Fibroblast of villous mesenchyme (primary cell): ENCODE data around the gene BST1. TPM values are rescaled to one million over a fixed set of nuclear protein-coding genes. Genes with fewer than 3 reads are reported as not detected.

ENCODE experiments used
- DNase-seq: peaks from one replicate; pipeline ENCODE4 v3.0.0-alpha.2; 2010; ENCODE audit warnings: low read depth
- H3K4me3 ChIP-seq: 2 replicates; pipeline ENCODE4 v1.5.1; 2011; ENCODE audit warnings: low read depth, mild to moderate bottlenecking, low read length
- CTCF ChIP-seq: IDR thresholded peaks from 2 replicates; pipeline ENCODE4 v1.5.1; 2012; ENCODE audit warnings: low read depth, mild to moderate bottlenecking, low read length; ENCODE audit not compliant: insufficient read depth
- total RNA-seq: library from RNA; depleted of rRNA; stranded (reverse); fragments of >200 nt; gene quantifications from 2 replicates; pipeline ENCODE4 v1.2.3, GENCODE V29; 2012

The BST1 gene
- total RNA-seq, 1 donor: 19.9 TPM

- TF ChIP-seq CTCF: no peak
- no peak overlapping the region for H3K4me3 ChIP-seq
- DNase-seq: no peak
Observed at GRCh38 chr4:15774020-15774420, 71.2 kb downstream of the BST1 start.

DNA sequence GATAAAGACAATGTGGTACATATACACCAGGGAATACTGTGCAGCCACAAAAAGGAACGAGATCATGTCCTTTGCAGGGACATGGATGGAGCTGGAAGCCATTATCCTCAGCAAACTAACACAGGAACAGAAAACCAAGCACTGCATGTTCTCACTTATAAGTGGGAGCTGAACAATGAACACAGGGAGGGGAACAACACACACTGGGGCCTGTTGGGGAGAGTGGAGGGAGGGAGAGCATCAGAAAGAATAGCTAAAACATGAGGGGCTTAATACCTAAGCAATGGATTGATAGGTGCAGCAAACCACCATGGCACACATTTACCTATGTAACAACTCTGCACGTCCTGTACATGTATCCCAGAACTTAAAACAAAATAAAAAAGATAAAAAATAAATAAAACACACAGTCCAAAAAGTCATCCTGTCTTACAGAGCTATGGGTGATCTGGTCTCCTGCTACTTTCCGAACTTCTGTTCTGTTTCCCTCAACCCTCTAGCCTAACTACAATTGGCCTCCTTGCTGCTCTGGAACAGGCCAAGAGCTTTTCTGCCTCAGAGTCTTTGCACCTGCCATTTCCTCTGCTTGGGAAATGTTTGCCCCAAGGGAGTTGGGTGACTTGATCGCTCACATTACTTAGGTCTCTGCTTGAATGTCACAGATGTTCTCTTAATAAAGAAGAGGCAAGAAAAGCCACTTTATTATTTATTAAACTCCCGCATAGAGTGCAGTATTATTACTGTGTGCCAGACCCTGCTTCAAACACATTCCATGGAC lies 74.2 kb downstream of the BST1 start:
- TF ChIP-seq CTCF: no peak
- H3K4me3 ChIP-seq: no peak overlapping the region
- no peak for DNase-seq

DNA sequence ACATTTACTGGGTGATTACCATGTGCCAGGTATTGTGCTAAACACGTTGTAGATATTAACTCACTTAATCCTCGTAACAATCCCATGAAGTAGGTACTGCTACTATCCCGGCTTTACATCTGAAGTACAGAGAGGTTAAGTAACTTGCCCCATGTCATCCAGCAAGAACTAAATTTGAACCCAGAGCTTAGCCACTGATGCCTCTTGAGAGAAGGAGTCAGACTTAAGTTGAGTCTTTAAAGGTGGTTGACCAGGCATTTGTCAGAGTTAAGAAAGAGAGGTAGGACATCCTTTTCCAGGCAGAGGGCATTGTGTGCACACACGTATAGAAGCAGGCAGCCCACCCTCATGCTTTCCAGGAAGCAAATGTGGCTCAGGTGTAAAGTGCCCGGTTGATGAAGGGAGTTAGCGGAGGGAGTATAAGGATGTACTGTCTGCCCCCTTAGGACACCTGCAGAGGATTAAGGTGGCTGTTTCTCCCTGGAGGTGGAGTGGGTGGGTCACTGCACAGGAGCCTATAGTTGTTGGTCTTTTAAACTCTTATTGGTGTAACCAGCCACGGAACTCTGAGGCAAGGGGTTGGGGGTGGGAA lies 74.9 kb downstream of the BST1 start:
- no peak for TF ChIP-seq CTCF

GRCh38 chr4:15778289-15779241 lies 75.7 kb downstream of the BST1 start, which contains the start of gene CD38:
CD38 (plus strand) TSS chr4:15778328; CDS start chr4:15778415, 87 bp downstream.
- H3K4me3 ChIP-seq: peak within 1 kb of the TSS; percentile 58
- peak; percentile 34 for DNase-seq
- TF ChIP-seq CTCF: no peak

More for the DNA sequence above, 74.9 kb downstream of the BST1 start:
- no peak for DNase-seq
- no peak overlapping the region for H3K4me3 ChIP-seq

DNA sequence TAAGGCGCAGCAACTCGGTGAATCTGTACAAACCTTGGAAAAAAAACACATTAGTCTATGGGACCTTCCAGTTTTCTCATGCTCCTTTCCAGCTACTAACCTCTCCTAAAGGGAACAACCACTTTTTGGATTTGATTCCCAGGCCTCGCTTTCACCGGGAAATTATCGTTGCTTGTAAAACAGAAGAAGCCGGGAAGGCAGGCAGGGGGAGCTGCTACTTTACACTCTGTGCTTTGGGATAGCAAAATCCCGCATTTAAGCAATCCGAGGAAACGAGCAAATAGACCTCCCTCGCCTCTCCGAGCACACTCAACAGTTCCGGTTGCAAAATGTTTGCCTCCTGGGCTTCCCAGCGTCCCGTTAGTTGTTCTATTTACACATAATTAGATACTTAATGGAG lies 76.4 kb downstream of the BST1 start:
- DNase-seq: peak; percentile 83
- TF ChIP-seq CTCF: peak; percentile 55

GRCh38 chr4:15779809-15780208 lies 76.9 kb downstream of the BST1 start:
- no peak overlapping the region for H3K4me3 ChIP-seq
- TF ChIP-seq CTCF: no peak
- DNase-seq: no peak

More for the DNA sequence above, 76.4 kb downstream of the BST1 start:
- peak overlapping the region; percentile 58 for H3K4me3 ChIP-seq
